H9 (cell line): ENCODE results near the gene TYSND1. TPM values are rescaled to one million over a fixed set of nuclear protein-coding genes. Genes with fewer than 3 reads are reported as not detected.

Source experiments
- DNase-seq: peaks from one replicate; pipeline ENCODE4 v3.0.0-alpha.2; 2017
- H2AFZ ChIP-seq: one replicate; pipeline ENCODE4 v1.6.1; 2013; ENCODE audit warnings: mild to moderate bottlenecking, low read length, control low read depth, moderate library complexity
- H2AK5ac ChIP-seq: 2 replicates; pipeline ENCODE4 v1.6.1; 2013; ENCODE audit warnings: low read length, control low read depth, mixed read lengths; ENCODE audit not compliant: insufficient read length
- H2BK120ac ChIP-seq: one replicate; pipeline ENCODE4 v1.6.1; 2013; ENCODE audit warnings: low read depth, mild to moderate bottlenecking, low read length, control low read depth, inconsistent platforms; ENCODE audit not compliant: poor library complexity, severe bottlenecking
- H2BK12ac ChIP-seq: 2 replicates; pipeline ENCODE4 v1.6.1; 2013; ENCODE audit warnings: low read length, control low read depth, mixed read lengths, low read depth; ENCODE audit not compliant: insufficient read length
- H2BK15ac ChIP-seq: 2 replicates; pipeline ENCODE4 v1.6.1; 2013; ENCODE audit warnings: low read depth, low read length, control low read depth
- H2BK20ac ChIP-seq: one replicate; pipeline ENCODE4 v1.6.1; 2013; ENCODE audit warnings: low read depth, mild to moderate bottlenecking, low read length, control low read depth, inconsistent platforms; ENCODE audit not compliant: poor library complexity, severe bottlenecking
- H2BK5ac ChIP-seq: 2 replicates; pipeline ENCODE4 v1.6.1; 2013; ENCODE audit warnings: low read length, control low read depth, mixed read lengths; ENCODE audit not compliant: insufficient read length
- H3K14ac ChIP-seq: 2 replicates; pipeline ENCODE4 v1.6.1; 2013; ENCODE audit warnings: low read length, control low read depth; ENCODE audit not compliant: insufficient read depth
- H3K18ac ChIP-seq: 2 replicates; pipeline ENCODE4 v1.6.1; 2013; ENCODE audit warnings: low read depth, mild to moderate bottlenecking, mixed read lengths, low read length, control low read depth; ENCODE audit not compliant: insufficient read length
- H3K23ac ChIP-seq: 2 replicates; pipeline ENCODE4 v1.6.1; 2013; ENCODE audit warnings: low read length, control low read depth, mixed read lengths, low read depth; ENCODE audit not compliant: insufficient read length
- H3K23me2 ChIP-seq: 2 replicates; pipeline ENCODE4 v1.6.1; 2013; ENCODE audit warnings: low read depth, mild to moderate bottlenecking, mixed read lengths, low read length, control low read depth; ENCODE audit not compliant: insufficient read length, poor library complexity, severe bottlenecking
- H3K27ac ChIP-seq: 2 replicates; pipeline ENCODE4 v1.5.1; 2013; ENCODE audit warnings: low read length, control low read depth, mixed read lengths, low read depth; ENCODE audit not compliant: insufficient read length
- H3K27me3 ChIP-seq: 2 replicates; pipeline ENCODE4 v1.6.1; 2013; ENCODE audit warnings: low read length, control low read depth, inconsistent platforms; ENCODE audit not compliant: insufficient read depth
- H3K4ac ChIP-seq: 2 replicates; pipeline ENCODE4 v1.6.1; 2013; ENCODE audit warnings: low read depth, mild to moderate bottlenecking, control low read depth, inconsistent platforms, low read length, moderate library complexity
- H3K4me1 ChIP-seq: 2 replicates; pipeline ENCODE4 v1.6.1; 2013; ENCODE audit warnings: low read length, control low read depth, inconsistent platforms; ENCODE audit not compliant: insufficient read depth
- H3K4me2 ChIP-seq: 2 replicates; pipeline ENCODE4 v1.6.1; 2013; ENCODE audit warnings: low read length, control low read depth, mixed read lengths; ENCODE audit not compliant: insufficient read length, insufficient read depth
- H3K56ac ChIP-seq: 2 replicates; pipeline ENCODE4 v1.6.1; 2013; ENCODE audit warnings: low read depth, mild to moderate bottlenecking, mixed read lengths, low read length, control low read depth; ENCODE audit not compliant: insufficient read length
- H3K79me1 ChIP-seq: 2 replicates; pipeline ENCODE4 v1.6.1; 2013; ENCODE audit warnings: low read depth, mild to moderate bottlenecking, moderate library complexity, low read length, control low read depth, inconsistent platforms; ENCODE audit not compliant: insufficient read depth, poor library complexity, severe bottlenecking
- H3K79me2 ChIP-seq: 2 replicates; pipeline ENCODE4 v1.6.1; 2013; ENCODE audit warnings: low read length, control low read depth, inconsistent platforms; ENCODE audit not compliant: insufficient read depth
- H3K9ac ChIP-seq: 2 replicates; pipeline ENCODE4 v1.6.1; 2013; ENCODE audit warnings: low read length, control low read depth, mixed read lengths; ENCODE audit not compliant: insufficient read length; ENCODE audit errors: extremely low read depth
- H3K9me3 ChIP-seq: one replicate; pipeline ENCODE4 v1.6.1; 2013; ENCODE audit warnings: low read depth, low read length, inconsistent platforms; ENCODE audit not compliant: control insufficient read depth
- H3T11ph ChIP-seq: one replicate; pipeline ENCODE4 v1.6.1; 2013; ENCODE audit warnings: mild to moderate bottlenecking, low read length, control low read depth, inconsistent platforms
- H4K20me1 ChIP-seq: one replicate; pipeline ENCODE4 v1.6.1; 2013; ENCODE audit not compliant: control insufficient read depth, insufficient read length, insufficient read depth
- H4K5ac ChIP-seq: 2 replicates; pipeline ENCODE4 v1.6.1; 2013; ENCODE audit warnings: low read depth, mild to moderate bottlenecking, mixed read lengths, low read length, control low read depth; ENCODE audit not compliant: insufficient read length
- H4K8ac ChIP-seq: replicated peaks from 2 replicates; pipeline ENCODE4 v1.6.1; 2013; ENCODE audit warnings: low read length, control low read depth, mixed read lengths, low read depth; ENCODE audit not compliant: insufficient read length
- H4K91ac ChIP-seq: 2 replicates; pipeline ENCODE4 v1.6.1; 2013; ENCODE audit warnings: low read depth, mild to moderate bottlenecking, moderate library complexity, mixed read lengths, low read length, control low read depth; ENCODE audit not compliant: insufficient read length
- H3K27ac Mint-ChIP-seq, 3 experiments: 2 replicates in 2 of 3; 3 replicates in 1 of 3; pipeline ENCODE4 v1.8.0; 2020 to 2021; ENCODE audit warnings: mixed read lengths in 3 of 3, mild to moderate bottlenecking in 1 of 3, moderate library complexity in 1 of 3
- H3K27me3 Mint-ChIP-seq: 2 replicates; pipeline ENCODE4 v1.8.0; 2021; ENCODE audit warnings: low read depth, mild to moderate bottlenecking, moderate library complexity, mixed read lengths
- H3K36me3 Mint-ChIP-seq, 3 experiments: 2 replicates in 2 of 3; 3 replicates in 1 of 3; pipeline ENCODE4 v1.8.0; 2020 to 2021; ENCODE audit warnings: low read depth in 3 of 3, mixed read lengths in 3 of 3; ENCODE audit not compliant: insufficient read depth in 1 of 3
- H3K4me1 Mint-ChIP-seq, 2 experiments: 2 replicates each; pipeline ENCODE4 v1.8.0; 2020; ENCODE audit warnings: mixed read lengths in 2 of 2
- H3K4me3 Mint-ChIP-seq, 2 experiments: 2 replicates in 1 of 2; 3 replicates in 1 of 2; pipeline ENCODE4 v1.8.0; 2020 to 2021; ENCODE audit warnings: mild to moderate bottlenecking in 2 of 2, mixed read lengths in 2 of 2, moderate library complexity in 1 of 2
- H3K9me3 Mint-ChIP-seq, 2 experiments: 2 replicates in 1 of 2; 3 replicates in 1 of 2; pipeline ENCODE4 v1.8.0; 2020; ENCODE audit warnings: mild to moderate bottlenecking in 2 of 2, mixed read lengths in 2 of 2, moderate library complexity in 1 of 2
- CTCF ChIP-seq: fragments of 200-600 bp; sonication (generic); conservative IDR thresholded peaks from 3 replicates; pipeline ENCODE4 v1.8.0; 2021; ENCODE audit warnings: antibody characterized with exemption, mild to moderate bottlenecking
- WGBS: extraction: QIAGEN DNeasy Blood & Tissue Kit; methylation state at CpG from one replicate; pipeline ENCODE4 v1.1.7; 2013; ENCODE audit warnings: missing lambda C conversion rate, low lambda C conversion rate, mixed read lengths; ENCODE audit not compliant: insufficient read length; ENCODE audit errors: extremely low coverage; 5-methylcytosine and 5-hydroxymethylcytosine counted together
- total RNA-seq: library from RNA; stranded (reverse); gene quantifications from 2 replicates; pipeline ENCODE4 v1.2.1, GENCODE V29; 2021

The TYSND1 gene
- total RNA-seq, 1 experiment from 2014 or later: 12.8 TPM

- no peak overlapping the region for H2BK15ac ChIP-seq
- H4K20me1 ChIP-seq: no peaks in the 10 kb centered on the region
- no peak overlapping the region for H2BK20ac ChIP-seq
- H3K4me1 Mint-ChIP-seq: no peaks in the 10 kb centered on the region
- no peak overlapping the region for H4K5ac ChIP-seq
- H3T11ph ChIP-seq: no peak overlapping the region
- no peak overlapping the region for H3K4me3 Mint-ChIP-seq
- no peak overlapping the region for H2BK5ac ChIP-seq
- H3K27ac ChIP-seq: no peak overlapping the region
- H3K4me2 ChIP-seq: no peak overlapping the region
- no peak overlapping the region for H3K23ac ChIP-seq
- DNase-seq: no peak
- no peaks in the 10 kb centered on the region for H3K23me2 ChIP-seq
- H3K14ac ChIP-seq: no peak overlapping the region
- no peak overlapping the region for H4K8ac ChIP-seq
- H3K4me1 ChIP-seq: no peaks in the 10 kb centered on the region
- H3K27me3 ChIP-seq: no peaks in the 10 kb centered on the region
- H2AFZ ChIP-seq: no peak overlapping the region
- no peak overlapping the region for H3K9ac ChIP-seq
- TF ChIP-seq CTCF: no peak
- no peak overlapping the region for H4K91ac ChIP-seq
- H3K56ac ChIP-seq: no peak overlapping the region
- H2BK12ac ChIP-seq: no peak overlapping the region
- H2BK120ac ChIP-seq: no peak overlapping the region
- peaks cover 3% of the 10 kb centered on the region; the same call in 1 of the 2 replicates for H3K27me3 Mint-ChIP-seq
- WGBS: no CpG with 5 or more reads among the region's 5 CpGs
- no peaks in the 10 kb centered on the region for H3K79me2 ChIP-seq
- H3K9me3 ChIP-seq: no peaks in the 10 kb centered on the region
- H3K18ac ChIP-seq: no peak overlapping the region
- H3K79me1 ChIP-seq: no peaks in the 10 kb centered on the region
- no peak overlapping the region; a peak in 1 of 7 replicates for H3K27ac Mint-ChIP-seq
- H3K36me3 Mint-ChIP-seq: 0 out of 7 replicates have a peak, but pooled peaks cover 0 to 1% (median 0%) of the 10 kb centered on the region in 3 experiments
- no peak overlapping the region for H3K4ac ChIP-seq
- H3K9me3 Mint-ChIP-seq: no peaks in the 10 kb centered on the region
- H2AK5ac ChIP-seq: no peak overlapping the region
Observed at GRCh38 chr10:70192326-70192968, 45.9 kb upstream of the TYSND1 start.
